ENCODE measurements around the gene QSOX1.
A peak's percentile ranks its signal among the peaks of the same experiment; 100 is the strongest.

The QSOX1 gene

GRCh38 chr1:180230791-180231505 is 76.3 kb downstream of the QSOX1 start:
- no peak for TF ChIP-seq CTCF (IDR thresholded peaks at IDR 0.05; ENCODE audit: insufficient read depth, low read depth, low read length, missing control alignments)
- peak; percentile 34 for DNase-seq (ENCODE audit: low read depth)
- H3K4me3 ChIP-seq (ENCODE audit: low read depth, low read length): peak overlapping the region; percentile 70

- DNase-seq (ENCODE audit: low read depth): peak; percentile 56
- no peak for TF ChIP-seq CTCF (IDR thresholded peaks at IDR 0.05; ENCODE audit: insufficient read depth, low read depth, low read length, missing control alignments)
- H3K4me3 ChIP-seq (ENCODE audit: low read depth, low read length): peak overlapping the region; percentile 70
These were observed 76.8 kb downstream of the QSOX1 start for GRCh38 chr1:180231506-180231921.

GRCh38 chr1:180231936-180232335 is 77.3 kb downstream of the QSOX1 start:
- DNase-seq (ENCODE audit: low read depth): no peak
- H3K4me3 ChIP-seq (ENCODE audit: low read depth, low read length): peak overlapping the region; percentile 70
- TF ChIP-seq CTCF (IDR thresholded peaks at IDR 0.05; ENCODE audit: insufficient read depth, low read depth, low read length, missing control alignments): no peak

- DNase-seq (ENCODE audit: low read depth): no peak
- TF ChIP-seq CTCF (IDR thresholded peaks at IDR 0.05; ENCODE audit: insufficient read depth, low read depth, low read length, missing control alignments): no peak
- H3K4me3 ChIP-seq (ENCODE audit: low read depth, low read length): no peak overlapping the region
These were observed 77.9 kb downstream of the QSOX1 start for GRCh38 chr1:180232521-180233043.

GRCh38 chr1:180233191-180234011 is 78.7 kb downstream of the QSOX1 start:
- no peak for TF ChIP-seq CTCF (IDR thresholded peaks at IDR 0.05; ENCODE audit: insufficient read depth, low read depth, low read length, missing control alignments)
- no peak for DNase-seq (ENCODE audit: low read depth)
- no peak overlapping the region for H3K4me3 ChIP-seq (ENCODE audit: low read depth, low read length)

- no peak for DNase-seq (ENCODE audit: low read depth)
- no peak overlapping the region for H3K4me3 ChIP-seq (ENCODE audit: low read depth, low read length)
- no peak for TF ChIP-seq CTCF (IDR thresholded peaks at IDR 0.05; ENCODE audit: insufficient read depth, low read depth, low read length, missing control alignments)
These were observed 79.9 kb downstream of the QSOX1 start for GRCh38 chr1:180234369-180235076.

All from GM12865 (cell line).